ENCODE data around the gene CPNE6.

Gene CPNE6

GRCh38 chr14:24055971-24056799 lies 15.2 kb upstream of the CPNE6 start:
- no peak for DNase-seq

- DNase-seq: no peak
Measured at GRCh38 chr14:24056800-24057184, 14.6 kb upstream of the CPNE6 start.

GRCh38 chr14:24057271-24057670 lies 14.1 kb upstream of the CPNE6 start:
- DNase-seq: no peak

- no peak for DNase-seq
Measured at GRCh38 chr14:24057867-24058259, 13.5 kb upstream of the CPNE6 start.

GRCh38 chr14:24058260-24058950 lies 13.0 kb upstream of the CPNE6 start:
- no peak for DNase-seq

GRCh38 chr14:24058951-24059475 lies 12.3 kb upstream of the CPNE6 start:
- no peak for DNase-seq

GRCh38 chr14:24059841-24060388 lies 11.4 kb upstream of the CPNE6 start:
- DNase-seq: no peak

GRCh38 chr14:24060443-24060842 lies 10.9 kb upstream of the CPNE6 start:
- DNase-seq: no peak

GRCh38 chr14:24060984-24061913 lies 10.1 kb upstream of the CPNE6 start:
- no peak for DNase-seq

GRCh38 chr14:24062216-24062980 lies 9.0 kb upstream of the CPNE6 start:
- DNase-seq: no peak

- DNase-seq: no peak
Measured at GRCh38 chr14:24063263-24063836, 8.0 kb upstream of the CPNE6 start.

- no peak for DNase-seq
Measured at GRCh38 chr14:24064091-24064795, 7.1 kb upstream of the CPNE6 start.

GRCh38 chr14:24064856-24065255 lies 6.5 kb upstream of the CPNE6 start:
- DNase-seq: no peak

GRCh38 chr14:24065408-24065807 lies 6.0 kb upstream of the CPNE6 start:
- DNase-seq: no peak

- DNase-seq: no peak
Measured at GRCh38 chr14:24066496-24067132, 4.7 kb upstream of the CPNE6 start.

GRCh38 chr14:24067133-24068082 lies 4.0 kb upstream of the CPNE6 start:
- DNase-seq: no peak

GRCh38 chr14:24068711-24069410 lies 2.5 kb upstream of the CPNE6 start:
- no peak for DNase-seq

- no peak for DNase-seq
Measured at GRCh38 chr14:24069411-24069735, 2.0 kb upstream of the CPNE6 start.

Measured in stimulated activated CD4-positive, alpha-beta T cell treated with anti-CD3 and anti-CD28 coated beads, Interleukin-4, amount 100 ng/mL, for 4 hours (primary cell).